Activated CD8-positive, alpha-beta memory T cell treated with anti-CD3 and anti-CD28 coated beads, Interleukin-2, amount 50 U/mL, for 4 hours (primary cell): Measurements from ENCODE around the gene CCDC182.

Experiments used
- DNase-seq: peaks from one replicate; pipeline ENCODE4 v3.0.0-alpha.2; 2020

The CCDC182 gene

DNA sequence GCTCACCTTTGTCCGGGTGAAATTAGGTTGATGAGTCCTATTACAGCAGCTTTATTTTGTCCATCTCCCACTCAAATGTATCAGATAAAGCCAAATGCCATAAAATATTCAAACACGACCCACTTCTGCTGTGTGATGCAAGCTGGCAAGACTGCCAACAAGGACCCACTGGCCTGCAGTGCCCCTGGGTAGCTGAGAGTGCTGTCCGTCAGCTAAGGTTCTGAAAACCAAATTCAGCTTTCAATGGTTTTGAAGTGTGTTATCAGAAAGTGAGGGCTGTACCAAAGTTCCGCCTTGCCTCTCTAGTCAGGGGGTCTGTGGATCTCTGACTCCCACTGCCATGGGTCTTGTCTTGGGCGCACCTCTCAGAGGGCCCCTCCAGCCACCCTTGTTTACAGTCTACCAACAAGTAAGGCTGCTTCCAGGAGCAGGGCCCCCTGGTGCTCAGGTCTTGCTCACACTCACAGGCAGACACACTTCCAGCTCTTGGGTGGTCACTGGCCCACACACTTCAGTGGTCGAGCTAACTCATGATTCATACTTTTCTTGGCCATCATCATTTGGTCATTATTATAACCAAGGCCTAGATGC, 10.5 kb upstream of the CCDC182 start:
- no peak for DNase-seq

DNA sequence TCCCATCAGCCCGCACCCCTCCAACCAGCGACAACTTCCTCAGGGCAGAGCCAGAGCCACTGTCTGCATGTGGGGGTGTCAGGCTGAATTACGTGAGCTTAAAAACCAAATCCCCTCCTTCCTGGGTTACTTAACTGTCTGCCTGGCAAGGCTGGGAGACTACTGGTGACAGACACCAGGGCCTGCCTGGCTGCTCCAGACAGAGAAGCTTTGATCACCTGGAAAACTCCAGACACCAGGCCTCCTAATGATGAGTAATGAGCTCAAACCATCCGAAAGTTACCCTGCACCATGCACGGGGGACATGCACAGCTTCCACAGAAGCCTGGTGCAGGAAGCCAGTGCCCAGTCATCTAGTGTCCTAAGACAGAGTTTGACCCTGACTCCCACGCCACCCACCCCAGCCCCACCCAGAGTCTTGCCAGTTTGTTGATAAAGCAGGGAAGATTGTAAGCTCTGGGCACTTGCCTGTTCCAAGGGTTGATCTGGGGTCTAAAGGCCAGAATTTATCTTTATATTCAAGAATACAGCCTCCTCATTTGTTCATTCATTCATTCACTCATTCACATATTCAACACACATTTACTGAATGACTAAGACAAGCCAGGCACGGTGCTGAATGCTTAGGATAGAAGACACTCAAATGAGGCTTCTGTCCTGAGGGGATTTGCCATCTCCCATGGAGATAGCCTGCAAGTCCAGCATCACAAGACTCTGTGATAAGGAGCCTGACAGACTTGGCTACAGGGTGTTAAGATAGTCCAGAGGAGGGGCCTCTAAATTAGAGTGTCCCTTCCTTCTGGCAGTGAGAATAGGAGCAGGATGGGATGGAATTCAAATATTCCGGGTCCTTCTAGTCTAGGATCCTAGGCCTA, 7.2 kb upstream of the CCDC182 start:
- DNase-seq = no peak

DNA sequence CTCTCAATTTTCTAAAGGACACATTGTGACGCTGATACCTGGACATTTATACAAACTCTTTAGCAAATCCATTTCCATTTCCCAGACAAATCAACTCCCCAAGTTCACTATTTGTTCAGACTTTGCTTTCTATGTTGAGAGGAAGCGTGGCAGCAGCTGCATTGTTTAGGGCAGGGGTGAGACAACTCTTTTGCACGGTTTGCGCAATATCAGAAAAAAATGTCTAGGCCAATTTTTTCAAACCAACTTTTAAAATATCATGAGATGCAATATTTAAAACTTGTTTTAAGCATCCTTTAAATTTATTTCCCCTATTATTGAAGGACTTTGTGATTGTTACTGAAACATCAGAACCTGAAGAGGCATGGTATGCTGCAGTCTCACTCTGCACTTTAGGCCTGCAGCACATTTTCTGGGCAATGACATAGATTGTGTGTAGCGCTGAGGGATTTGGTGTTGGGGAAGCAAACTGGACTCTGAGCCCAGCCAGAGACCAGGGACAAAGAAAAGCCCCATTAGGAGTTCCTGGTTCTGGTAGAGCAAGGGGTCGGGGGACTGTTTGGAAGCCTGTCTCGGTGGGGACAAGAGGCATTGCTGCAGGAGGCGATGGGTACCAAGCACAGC, 6.4 kb upstream of the CCDC182 start:
- no peak for DNase-seq

DNA sequence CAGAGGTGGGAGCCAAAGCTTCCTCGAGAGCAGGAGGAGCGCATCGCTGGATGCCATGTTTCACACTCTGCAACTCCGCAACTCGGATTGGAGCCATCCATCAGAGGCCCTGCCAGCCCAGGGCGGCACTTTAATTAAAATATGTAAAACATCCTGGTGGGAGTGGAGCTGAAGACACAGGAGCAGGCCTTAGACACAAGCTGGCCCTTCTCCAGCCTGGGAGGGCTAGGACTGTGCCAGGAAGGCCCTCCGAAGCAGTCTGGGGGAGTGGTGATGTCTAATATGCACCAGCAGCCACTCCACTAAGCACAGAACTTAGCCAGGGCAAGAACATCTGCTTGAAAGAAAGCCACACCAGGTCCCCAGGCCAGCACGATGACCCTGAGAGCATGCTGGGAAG, 5.8 kb upstream of the CCDC182 start:
- DNase-seq = no peak

DNA sequence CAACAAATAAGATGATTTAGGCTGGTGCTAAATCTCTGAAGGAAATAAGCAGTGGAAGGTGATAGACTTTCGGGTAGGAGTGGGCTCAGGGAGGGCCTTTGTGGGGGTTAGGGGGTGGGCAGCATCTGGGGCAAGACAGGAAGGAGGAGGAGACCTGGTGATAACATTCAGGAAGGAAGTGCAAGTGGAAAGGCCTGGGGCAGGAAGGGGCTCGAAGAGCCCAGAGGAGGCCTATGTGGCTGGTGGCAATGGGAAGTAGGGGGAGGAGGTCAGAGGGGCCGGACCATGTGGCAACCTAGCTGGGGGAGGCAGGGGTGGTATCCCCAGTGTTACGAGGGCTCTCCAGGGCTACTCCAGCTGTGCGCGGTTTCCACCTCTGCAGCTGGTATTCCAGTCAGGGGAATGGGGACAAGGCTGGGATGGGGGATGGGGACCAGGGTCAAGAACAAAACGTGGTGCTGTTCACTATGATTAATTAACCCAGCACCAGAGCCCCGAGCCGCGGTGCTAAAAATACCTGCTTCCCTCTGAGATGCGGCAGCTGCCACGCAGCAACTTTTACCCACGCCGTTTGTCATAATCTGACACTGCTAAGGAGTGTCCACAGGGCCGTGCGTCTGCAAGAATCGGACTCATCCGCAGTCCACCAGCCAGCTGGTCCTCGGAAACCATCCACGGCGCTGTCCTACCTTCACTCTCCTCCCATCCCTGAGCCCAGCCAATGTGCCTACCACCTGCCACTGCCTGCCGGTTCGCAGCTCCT, 5.2 kb upstream of the CCDC182 start:
- DNase-seq = no peak

DNA sequence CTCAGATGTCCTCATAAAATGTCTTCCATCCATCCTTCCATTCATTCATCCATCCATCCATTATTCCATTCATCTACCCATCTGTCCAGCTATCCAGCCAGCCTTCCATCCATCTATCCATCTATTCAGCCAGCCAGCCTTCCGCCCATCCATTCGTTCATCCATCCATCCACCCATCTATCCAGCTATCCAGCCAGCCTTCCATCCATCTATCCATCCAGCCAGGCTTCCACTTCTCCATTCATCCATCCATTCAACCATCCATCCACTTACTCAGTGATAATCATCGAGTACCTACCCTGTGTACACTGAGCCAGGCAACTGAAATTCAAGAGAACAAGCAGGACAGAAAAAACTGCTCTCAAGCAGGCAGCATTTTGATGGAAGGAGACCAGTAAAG, 4.6 kb upstream of the CCDC182 start:
- DNase-seq = no peak

DNA sequence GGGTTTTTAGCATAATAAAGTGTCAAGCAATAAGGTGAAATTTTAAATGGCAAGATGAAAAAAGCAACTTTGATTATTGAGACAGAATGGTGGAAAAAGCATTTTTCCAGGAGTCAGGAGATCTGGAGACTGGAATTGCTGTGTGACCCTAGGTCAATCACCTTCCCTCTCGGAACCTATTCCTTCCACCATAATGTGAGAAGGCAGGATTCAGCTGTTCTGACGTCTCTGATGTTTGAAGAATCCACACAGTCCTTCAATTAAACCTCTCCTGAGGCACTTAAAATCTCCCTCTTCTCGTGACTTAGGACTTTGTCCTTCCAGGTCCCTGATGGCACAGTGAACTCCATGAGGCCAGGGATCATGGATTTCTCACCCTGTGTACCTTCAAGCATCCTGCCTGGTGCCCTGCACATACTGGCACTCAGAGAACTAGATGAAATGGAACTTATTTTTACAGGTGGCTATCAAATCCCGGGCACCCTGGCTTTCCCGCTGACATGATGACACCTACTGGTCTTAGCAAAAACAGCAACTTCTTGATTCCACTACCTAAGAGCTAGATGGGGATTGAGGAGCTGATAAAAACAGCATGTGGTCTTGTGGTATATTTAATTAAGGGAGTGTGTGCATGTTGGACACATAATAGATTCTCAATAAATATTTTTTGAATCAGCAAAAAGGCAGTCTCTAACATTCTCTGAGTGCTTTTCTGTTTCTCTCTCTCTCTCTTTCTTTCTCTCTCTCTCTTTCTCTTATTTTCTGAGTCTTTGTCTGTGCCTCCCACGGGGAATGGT, 2.3 kb upstream of the CCDC182 start:
- DNase-seq = peak; percentile 34

DNA sequence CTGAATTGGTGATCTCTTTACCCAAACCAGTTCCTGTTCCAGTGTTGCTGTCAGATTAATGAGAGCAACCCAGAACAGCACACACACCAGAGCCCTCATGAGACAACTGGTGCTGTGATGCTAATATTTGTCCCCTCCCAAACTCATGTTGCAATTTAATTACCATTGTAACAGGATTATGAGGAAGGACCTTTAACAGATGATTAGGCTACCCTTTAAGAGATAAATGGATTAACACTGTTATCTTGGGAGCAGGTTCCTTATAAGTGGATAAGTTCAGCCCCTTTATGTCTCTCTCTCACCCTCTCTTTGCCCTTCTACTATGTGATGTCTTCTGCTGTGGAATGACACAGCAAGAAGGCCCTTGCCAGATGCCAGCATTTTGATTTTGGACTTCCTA, 1.1 kb upstream of the CCDC182 start:
- no peak for DNase-seq

DNA sequence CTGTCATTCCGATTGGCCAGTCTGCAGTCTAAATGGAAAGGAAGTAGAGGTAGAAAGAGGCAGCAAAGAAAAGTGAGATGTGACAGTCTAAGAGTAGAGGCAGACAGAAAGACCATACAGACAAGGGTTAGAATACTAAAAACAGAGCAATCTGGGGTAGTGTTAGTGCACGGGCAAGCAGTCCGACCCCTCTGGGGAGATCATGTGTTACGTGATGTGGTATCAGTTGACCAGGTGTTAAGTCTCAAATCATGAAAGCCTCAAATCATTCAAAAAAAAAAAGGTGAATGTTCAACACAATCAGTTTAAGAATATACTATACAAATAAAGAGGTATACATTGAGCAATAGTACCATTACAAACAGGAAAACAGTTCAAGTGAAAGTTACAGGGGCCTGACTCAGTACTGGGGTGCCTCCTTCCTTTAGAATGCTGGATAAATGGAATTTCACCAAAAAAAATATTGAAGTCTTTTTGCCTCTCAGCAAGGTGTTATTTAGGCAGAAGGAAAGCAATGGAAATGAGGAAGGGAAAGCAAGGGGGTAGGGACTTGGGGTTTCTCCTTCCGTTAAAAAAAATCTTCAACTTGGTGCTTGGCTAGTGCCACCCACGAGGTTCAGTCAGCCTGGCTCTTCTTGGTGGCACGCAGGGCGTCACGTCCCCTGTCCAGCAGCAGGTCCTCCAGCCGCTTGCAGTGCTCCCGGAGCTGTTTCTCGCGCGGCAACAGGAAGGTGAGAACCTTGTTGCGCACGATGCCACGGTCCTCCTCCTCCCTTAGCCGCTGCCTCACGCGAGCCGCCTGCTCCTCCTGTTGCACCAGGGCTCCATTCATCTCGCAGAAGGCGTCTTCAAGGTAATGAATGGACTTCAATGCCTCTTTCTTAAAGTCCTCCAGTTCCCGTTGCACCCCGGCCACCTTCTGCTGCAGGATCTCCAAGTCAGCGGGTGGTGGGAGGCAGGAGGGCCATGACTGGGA, 616 bp downstream of the CCDC182 start:
- no peak for DNase-seq

DNA sequence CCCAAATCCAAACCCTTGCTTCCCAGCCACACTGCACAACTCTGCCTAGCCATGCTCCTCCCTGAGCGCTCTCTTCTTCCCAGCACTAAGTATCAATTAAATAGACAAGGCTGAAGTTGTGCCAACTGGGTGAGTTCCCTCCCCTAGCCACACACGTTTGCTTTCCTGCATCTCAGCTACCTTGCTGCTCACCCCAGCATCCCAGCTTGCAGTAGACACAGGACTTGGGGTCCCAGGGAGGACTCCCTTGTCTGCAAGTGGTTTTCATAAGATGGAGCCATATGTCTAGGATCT, 4.9 kb downstream of the CCDC182 start:
- DNase-seq = no peak

DNA sequence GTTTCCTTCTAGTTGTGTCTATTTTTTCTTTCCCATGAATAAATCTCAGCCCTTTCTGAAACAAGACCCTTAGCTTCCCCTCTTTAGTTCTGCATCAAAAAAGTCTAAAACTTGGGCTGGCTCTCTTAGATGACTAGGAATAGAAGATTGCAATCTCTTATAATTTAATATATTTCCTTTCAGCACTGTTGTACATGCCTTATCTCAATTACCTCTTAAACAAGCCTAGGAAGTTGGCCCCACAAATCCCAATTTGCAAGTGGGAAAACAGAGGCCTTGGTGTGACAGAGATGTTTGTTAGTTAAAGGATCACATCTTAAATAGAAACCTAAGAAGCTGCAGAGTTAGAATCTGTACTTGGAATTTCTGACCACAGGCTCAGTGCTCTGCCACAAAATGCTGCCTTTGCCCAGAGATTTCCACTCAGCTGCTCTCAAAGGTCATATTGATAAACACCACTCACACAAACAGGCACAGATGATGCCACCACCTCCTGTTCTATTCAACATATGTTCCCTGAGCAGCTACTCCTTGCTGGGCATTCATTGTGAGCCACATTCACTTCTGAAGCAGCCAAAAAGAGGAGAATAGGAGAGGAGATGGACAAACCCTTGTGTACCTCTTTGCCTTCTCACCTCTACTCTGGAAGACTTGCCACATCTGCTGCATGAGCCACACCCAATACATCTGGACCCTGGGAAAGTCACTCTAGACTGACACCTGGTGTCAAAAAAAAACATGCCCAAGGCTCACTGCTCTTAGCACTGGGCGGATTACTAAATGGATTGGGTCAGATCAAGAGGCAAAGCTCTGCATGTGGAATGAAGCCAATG, 5.5 kb downstream of the CCDC182 start:
- DNase-seq = no peak

DNA sequence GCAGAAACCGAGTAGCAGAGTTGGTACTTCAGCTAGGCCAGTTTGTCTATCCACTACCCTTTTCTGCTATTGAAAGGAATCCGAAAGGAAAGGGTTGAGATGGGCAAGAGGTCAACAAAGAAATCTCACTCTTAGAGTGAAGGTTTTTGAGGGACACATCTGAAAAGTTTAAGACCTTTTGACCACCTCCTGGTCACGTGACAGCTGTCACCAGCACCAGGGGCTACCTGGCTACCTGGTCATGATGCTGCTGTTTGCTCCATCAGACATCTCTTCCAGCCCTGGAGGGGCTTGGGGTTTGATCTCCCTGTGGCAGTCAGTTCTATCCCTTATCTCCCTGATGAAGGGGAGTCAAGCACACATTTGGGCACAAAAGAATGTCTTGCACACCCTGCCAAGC, 7.6 kb downstream of the CCDC182 start:
- no peak for DNase-seq

DNA sequence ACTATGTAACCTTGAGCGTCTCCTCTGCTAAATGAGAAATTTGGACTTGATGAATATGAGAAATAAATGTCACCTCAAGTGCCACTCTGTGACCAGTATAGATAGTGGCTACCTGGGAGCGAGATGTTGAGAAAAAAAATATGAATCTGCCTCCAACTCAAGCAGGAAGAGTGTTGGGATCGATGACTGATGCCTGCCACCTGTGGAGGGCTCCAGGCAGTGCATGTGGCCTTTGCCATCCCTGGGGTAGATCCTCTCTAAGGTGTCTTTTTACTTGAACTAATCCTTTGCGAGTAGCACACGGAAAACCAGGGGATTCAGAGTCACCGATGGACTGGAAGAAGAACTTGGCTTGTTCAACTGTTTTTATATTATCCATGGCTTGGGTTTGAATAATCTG, 9.4 kb downstream of the CCDC182 start:
- DNase-seq = no peak

DNA sequence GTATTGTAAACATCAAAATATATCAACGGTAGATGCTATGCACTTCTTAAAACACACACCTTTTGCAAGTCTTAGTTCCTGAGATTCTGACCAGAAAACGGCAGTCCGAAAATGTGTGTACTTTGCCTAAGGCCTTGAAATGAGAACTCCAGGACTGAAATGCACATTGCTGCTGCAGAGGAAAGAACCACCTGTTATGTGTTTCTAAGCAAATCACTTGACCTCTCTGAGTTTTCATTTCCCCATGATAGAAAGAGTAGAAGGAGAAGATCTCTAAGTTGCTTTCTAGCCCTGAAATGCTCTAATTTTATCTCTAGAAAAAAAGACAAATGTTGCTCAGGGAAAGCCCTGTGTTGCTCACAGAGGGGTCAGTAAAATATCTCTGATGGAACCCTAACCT, 9.9 kb downstream of the CCDC182 start:
- DNase-seq = no peak

DNA sequence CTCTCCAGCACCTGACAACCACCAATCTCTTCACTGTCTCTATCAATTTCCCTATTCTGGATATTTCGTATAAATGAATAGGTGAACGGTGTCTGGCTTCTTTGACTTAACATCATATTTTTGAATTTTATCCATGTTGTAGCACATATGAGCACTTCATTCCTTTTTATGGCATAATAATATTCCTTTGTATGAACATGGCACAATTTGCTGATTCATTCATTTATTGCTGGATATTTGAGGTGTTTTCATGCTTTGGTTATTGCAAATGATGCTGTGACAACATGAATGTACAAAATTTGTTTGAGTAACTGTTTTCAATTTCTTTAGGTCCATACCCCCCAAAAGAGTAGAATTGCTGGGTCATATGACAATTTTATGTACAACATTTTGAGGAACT, 12.0 kb downstream of the CCDC182 start:
- no peak for DNase-seq

DNA sequence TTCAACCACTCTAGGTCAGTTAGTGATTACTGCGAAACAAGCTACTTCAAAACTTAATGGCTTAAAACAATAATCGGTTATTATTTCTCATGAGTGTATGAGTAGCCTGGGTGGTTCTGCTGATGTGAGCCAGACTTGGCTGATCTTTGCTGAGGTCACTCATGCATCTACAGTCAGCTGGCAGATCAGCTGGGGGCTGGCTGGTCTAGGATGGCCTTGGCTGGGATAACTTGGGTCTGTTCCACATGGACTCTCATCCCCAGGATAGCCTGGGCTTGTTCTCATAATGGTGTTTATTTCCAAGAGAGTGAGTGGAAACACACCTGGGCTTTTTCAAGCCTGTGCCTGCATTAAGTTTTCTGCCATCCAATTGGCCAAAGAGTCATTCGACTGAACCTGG, 13.0 kb downstream of the CCDC182 start:
- no peak for DNase-seq

DNA sequence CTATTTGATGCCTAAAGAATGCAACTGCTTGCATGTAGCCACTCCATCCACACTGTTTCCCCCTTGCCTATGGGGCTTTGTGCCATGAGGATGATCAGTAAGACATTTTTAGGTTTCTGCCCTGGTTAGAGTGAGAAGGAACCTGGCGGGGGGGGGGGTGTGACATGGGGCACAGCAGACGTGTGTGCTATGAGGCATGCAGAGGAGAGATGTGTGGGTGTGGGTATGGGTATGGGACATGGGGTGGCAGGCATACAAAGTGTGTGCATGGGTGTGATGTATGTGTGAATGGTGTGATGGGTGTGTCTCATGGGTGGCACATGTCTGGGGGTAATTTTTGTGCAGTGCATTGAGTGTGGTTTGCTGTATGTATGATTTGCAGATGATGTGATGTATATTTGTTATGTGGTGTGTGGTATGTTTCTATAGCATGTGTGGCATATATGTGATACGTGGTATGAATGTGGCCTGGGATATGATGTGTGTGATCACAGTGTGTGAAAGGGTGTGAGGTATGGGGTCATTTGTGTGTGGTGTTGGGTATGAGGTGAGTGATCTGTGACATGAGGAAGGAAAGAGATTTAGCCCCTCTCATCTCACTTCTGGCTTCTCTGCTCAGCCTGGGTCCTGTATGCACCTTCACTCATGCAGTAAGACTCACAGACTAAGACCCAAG, 14.9 kb downstream of the CCDC182 start:
- DNase-seq = no peak

DNA sequence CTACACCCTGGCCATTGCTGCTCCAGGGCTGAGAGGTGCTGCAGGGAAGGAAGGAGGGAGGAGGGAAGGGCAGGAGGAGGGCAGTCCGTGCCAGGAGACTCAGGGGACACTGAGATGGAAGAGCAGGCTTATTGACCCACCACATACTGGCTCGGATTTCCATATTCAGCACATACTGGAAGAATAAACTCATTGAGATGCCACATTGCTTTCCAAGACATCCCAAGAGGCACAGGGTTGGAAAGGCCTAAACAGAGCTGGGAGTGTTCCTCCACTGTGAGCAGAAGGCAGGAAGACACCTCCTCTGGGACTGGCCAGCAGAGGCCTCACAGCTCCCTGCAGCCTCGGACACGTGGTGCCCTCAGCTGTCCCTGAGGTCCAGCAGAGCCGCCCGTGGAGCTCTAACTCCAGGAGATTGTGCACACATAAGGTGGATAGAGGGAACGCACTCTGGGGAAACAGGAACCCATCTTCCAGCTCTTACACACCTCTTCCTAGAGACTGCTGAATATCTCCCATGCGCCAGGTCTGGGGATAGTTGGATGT, 17.4 kb downstream of the CCDC182 start:
- no peak for DNase-seq

DNA sequence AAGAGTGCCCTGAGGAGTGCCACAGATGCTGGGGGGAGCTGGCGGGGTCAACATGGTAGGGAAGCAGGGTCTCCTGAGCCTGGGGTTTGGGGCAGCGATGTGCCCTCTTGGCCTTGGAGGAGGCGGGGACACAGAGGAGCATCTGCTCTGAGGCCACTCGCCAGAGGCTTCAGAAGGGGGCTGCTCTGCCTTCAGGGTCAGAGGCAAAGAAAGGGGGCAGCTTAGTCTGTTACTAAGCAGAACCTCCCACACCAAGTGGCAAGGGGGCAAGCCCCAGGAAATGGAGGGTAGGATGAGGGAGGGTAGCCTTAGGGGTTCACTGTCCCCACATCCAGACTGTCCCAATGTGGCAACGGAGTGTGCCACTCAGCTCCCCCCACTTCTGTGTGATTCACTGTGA, 18.3 kb downstream of the CCDC182 start:
- DNase-seq = no peak
